Body of pancreas (tissue), 4 donors: ENCODE measurements around the gene LONRF2.

Experiments
- CTCF ChIP-seq, 7 experiments: fragments of 450-650 bp in 4 of 7; fragments of 200-600 bp in 3 of 7; sonication (generic) in 3 of 7; IDR thresholded peaks; one replicate each; pipeline ENCODE4 v1.5.1; 2016 to 2019; ENCODE audit warnings: antibody characterized with exemption in 7 of 7
- POLR2A ChIP-seq, 3 donors: fragments of 450-650 bp; IDR thresholded peaks; one replicate each; pipeline ENCODE4 v1.6.1; 2016; ENCODE audit warnings: antibody characterized with exemption in 3 of 3, mild to moderate bottlenecking in 2 of 3

- no peak for TF ChIP-seq CTCF (IDR thresholded peaks at IDR 0.05)
- no peak for TF ChIP-seq POLR2A (IDR thresholded peaks at IDR 0.05)
Observed at GRCh38 chr2:100274566-100275199, 47.6 kb downstream of the LONRF2 start.
